Large intestine (tissue), 3 donors: ENCODE measurements around the gene USP6NL. TPM values are rescaled to one million over a fixed set of nuclear protein-coding genes. Genes with fewer than 3 reads are reported as not detected.

Experiments used
- DNase-seq, 2 donors: peaks; one replicate each; pipeline versions ENCODE4 v3.0.0 to v3.0.0-alpha.2; 2013
- H3K27ac ChIP-seq: one replicate; pipeline ENCODE4 v1.5.1; 2013; ENCODE audit warnings: low read length
- H3K27me3 ChIP-seq: 2 replicates; pipeline ENCODE4 v1.6.1; 2013; ENCODE audit warnings: low read length; ENCODE audit not compliant: control insufficient read depth, insufficient read depth
- H3K36me3 ChIP-seq: 2 replicates; pipeline ENCODE4 v1.6.1; 2013; ENCODE audit warnings: low read length; ENCODE audit not compliant: control insufficient read depth, insufficient read depth
- H3K4me1 ChIP-seq: one replicate; pipeline ENCODE4 v1.6.1; 2013; ENCODE audit warnings: low read length; ENCODE audit not compliant: control insufficient read depth, insufficient read depth
- H3K4me3 ChIP-seq: one replicate; pipeline ENCODE4 v1.5.1; 2013; ENCODE audit warnings: low read length
- H3K9me3 ChIP-seq: one replicate; pipeline ENCODE4 v1.6.1; 2013; ENCODE audit warnings: mild to moderate bottlenecking, low read depth, low read length, moderate library complexity; ENCODE audit not compliant: control insufficient read depth
- WGBS: methylation state at CpG from one replicate; pipeline ENCODE4 v1.1.5; 2013; ENCODE audit warnings: low lambda C conversion rate; ENCODE audit not compliant: insufficient coverage; 5-methylcytosine and 5-hydroxymethylcytosine counted together
- polyA plus RNA-seq: library from polyadenylated mRNA; unstranded; fragments of 120-200 nt; gene quantifications from one replicate; pipeline ENCODE4 v1.2.1, GENCODE V29; 2013

USP6NL gene
- polyA plus RNA-seq, 1 donor = 20.4 TPM

- Histone ChIP-seq H3K9me3 (no peaks in the 10 kb centered on the region), H3K4me3 (no peak overlapping the region), H3K27me3 (no peaks in the 10 kb centered on the region), H3K36me3 (no peaks in the 10 kb centered on the region), H3K27ac (no peak overlapping the region), H3K4me1 (no peaks in the 10 kb centered on the region)
- no peak for DNase-seq
- WGBS = 100% methylated on average over 1 of the region's 11 CpGs
These were observed 177.8 kb downstream of the USP6NL start for GRCh38 chr10:11433657-11434056.

- H3K4me3 ChIP-seq = no peak overlapping the region
- WGBS = no CpG with 5 or more reads among the region's 4 CpGs
- DNase-seq = no peak
These were observed 180.3 kb downstream of the USP6NL start for GRCh38 chr10:11431216-11431555.

GRCh38 chr10:11430421-11431215, 180.8 kb downstream of the USP6NL start:
- no CpG with 5 or more reads among the region's 23 CpGs for WGBS
- no peaks in the 10 kb centered on the region for H3K36me3 ChIP-seq
- H3K4me1 ChIP-seq = no peaks in the 10 kb centered on the region
- no peak for DNase-seq
- H3K27me3 ChIP-seq = no peaks in the 10 kb centered on the region
- H3K4me3 ChIP-seq = no peak overlapping the region
- no peaks in the 10 kb centered on the region for H3K9me3 ChIP-seq
- no peak overlapping the region for H3K27ac ChIP-seq

More at GRCh38 chr10:11431216-11431555, 180.3 kb downstream of the USP6NL start:
- Histone ChIP-seq H3K9me3 (no peaks in the 10 kb centered on the region), H3K36me3 (no peaks in the 10 kb centered on the region), H3K27me3 (no peaks in the 10 kb centered on the region), H3K27ac (no peak overlapping the region), H3K4me1 (no peaks in the 10 kb centered on the region)

GRCh38 chr10:11429439-11430052, 181.9 kb downstream of the USP6NL start:
- H3K4me1 ChIP-seq = no peaks in the 10 kb centered on the region
- H3K4me3 ChIP-seq = no peak overlapping the region
- no peaks in the 10 kb centered on the region for H3K9me3 ChIP-seq
- H3K27me3 ChIP-seq = no peaks in the 10 kb centered on the region
- WGBS = no CpG with 5 or more reads among the region's 8 CpGs
- H3K36me3 ChIP-seq = no peaks in the 10 kb centered on the region
- H3K27ac ChIP-seq = no peak overlapping the region
- DNase-seq = no peak

- Histone ChIP-seq H3K4me3 (no peak overlapping the region), H3K36me3 (no peaks in the 10 kb centered on the region), H3K9me3 (no peaks in the 10 kb centered on the region), H3K4me1 (no peaks in the 10 kb centered on the region), H3K27ac (no peak overlapping the region), H3K27me3 (no peaks in the 10 kb centered on the region)
- no CpG with 5 or more reads among the region's 2 CpGs for WGBS
- no peak for DNase-seq
These were observed 185.8 kb downstream of the USP6NL start for GRCh38 chr10:11425676-11426075.

GRCh38 chr10:11425296-11425610, 186.2 kb downstream of the USP6NL start:
- H3K27me3 ChIP-seq = no peaks in the 10 kb centered on the region
- WGBS = 100% methylated on average over 1 of the region's 3 CpGs

DNA sequence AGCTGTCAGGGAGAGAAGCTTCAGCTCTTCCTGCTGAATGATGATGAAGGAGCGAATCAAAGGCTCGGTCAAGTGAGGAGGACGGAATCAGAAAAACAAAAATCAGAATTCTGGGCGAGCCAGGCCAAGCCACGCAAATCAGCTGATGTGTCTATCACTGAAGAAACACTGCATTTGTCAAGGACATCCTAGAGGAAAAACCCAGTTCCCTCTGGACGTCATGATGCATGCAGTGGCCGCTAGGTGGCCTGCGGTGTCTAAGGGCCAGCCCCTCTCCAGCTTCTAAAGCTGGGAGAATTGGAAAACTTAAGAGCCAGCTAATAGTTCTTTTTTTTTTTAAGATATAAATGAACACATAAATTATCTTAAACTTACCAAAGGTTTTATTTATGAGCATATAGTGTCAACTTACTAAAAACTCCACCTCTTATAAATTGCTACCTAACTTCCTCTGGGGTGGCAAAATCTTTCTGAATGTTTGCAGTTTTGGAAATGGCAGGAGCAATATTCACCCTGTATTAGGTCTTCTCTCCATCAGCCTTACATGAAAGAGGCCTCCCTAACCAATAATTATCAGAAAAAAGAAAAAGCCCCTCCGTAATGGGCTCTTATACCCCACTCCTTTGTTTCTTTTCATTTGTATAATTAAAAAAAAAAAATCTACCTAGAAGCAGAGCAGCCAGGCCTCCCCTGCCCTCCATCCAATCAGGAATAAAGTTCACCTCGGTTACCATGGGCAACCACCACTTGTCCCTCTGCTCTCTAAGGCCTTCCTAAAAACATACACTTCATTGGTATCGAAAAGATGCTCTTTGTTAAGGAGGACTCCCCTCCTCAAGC, 186.8 kb downstream of the USP6NL start:
- Histone ChIP-seq H3K36me3 (no peaks in the 10 kb centered on the region), H3K9me3 (no peaks in the 10 kb centered on the region), H3K27ac (no peak overlapping the region), H3K27me3 (no peaks in the 10 kb centered on the region), H3K4me1 (no peaks in the 10 kb centered on the region), H3K4me3 (no peak overlapping the region)
- peak; percentile 22 to 25 for DNase-seq
- 60% methylated on average over 1 of the region's 11 CpGs for WGBS

More at GRCh38 chr10:11425296-11425610, 186.2 kb downstream of the USP6NL start:
- Histone ChIP-seq H3K36me3 (no peaks in the 10 kb centered on the region), H3K9me3 (no peaks in the 10 kb centered on the region), H3K4me1 (no peaks in the 10 kb centered on the region), H3K27ac (no peak overlapping the region), H3K4me3 (no peak overlapping the region)
- DNase-seq = no peak

GRCh38 chr10:11416974-11417373, 194.5 kb downstream of the USP6NL start:
- Histone ChIP-seq H3K36me3 (no peaks in the 10 kb centered on the region), H3K4me3 (no peak overlapping the region), H3K4me1 (no peaks in the 10 kb centered on the region), H3K27me3 (no peaks in the 10 kb centered on the region), H3K27ac (no peak overlapping the region), H3K9me3 (peaks cover 9% of the 10 kb centered on the region)
- no peak for DNase-seq
- WGBS = 100% methylated on average over 1 of the region's 2 CpGs

GRCh38 chr10:11415095-11415494, 196.4 kb downstream of the USP6NL start:
- no peak for DNase-seq
- Histone ChIP-seq H3K27ac (no peak overlapping the region), H3K27me3 (no peaks in the 10 kb centered on the region), H3K4me3 (no peak overlapping the region), H3K9me3 (peaks cover 9% of the 10 kb centered on the region), H3K36me3 (no peaks in the 10 kb centered on the region), H3K4me1 (no peaks in the 10 kb centered on the region)
- no CpG with 5 or more reads among the region's 5 CpGs for WGBS

DNA sequence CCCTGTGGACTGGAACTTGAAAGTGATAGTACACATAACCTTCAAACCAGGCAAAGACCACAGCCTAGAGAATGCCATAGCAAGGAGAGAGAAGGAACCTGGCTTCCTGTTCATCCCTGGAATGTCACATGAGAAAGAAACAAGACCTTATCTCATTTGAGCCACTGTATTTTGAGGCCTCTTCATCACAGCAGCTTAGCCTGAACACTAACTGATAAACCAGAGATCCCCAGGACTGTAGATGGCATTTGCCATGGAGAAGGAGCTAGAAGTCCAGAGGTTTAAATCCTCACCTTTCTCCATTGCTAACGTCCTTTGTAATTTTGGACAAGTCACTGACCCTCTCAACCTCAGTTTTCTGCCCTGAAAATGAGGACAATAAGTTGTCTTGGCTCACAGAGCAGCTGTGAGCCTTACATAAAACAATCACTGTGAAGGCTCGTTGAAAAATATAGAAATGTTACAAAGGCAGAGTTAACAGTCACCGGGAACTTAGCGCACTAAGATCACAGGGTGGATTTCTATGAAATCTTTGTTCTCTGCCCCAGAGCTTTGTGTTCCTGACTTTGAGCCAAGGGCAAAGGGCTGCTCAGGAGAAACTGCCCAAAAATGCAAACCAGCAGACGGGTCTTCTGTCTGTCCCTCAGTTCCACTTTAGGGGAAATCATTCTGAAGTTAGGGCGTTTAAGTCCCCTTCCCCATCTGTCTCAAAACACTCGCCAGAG, 197.0 kb downstream of the USP6NL start:
- Histone ChIP-seq H3K4me1 (no peaks in the 10 kb centered on the region), H3K27ac (no peak overlapping the region), H3K27me3 (no peaks in the 10 kb centered on the region), H3K4me3 (no peak overlapping the region), H3K9me3 (peaks cover 9% of the 10 kb centered on the region), H3K36me3 (no peaks in the 10 kb centered on the region)
- no peak for DNase-seq
- WGBS = no CpG with 5 or more reads among the region's 7 CpGs
